ENCODE measurements around the gene SEMA4G.

GRCh38 chr10:100986952-100987684 is 17.8 kb downstream of the SEMA4G start, which contains the start of the genes MRPL43 and TWNK:
- TF ChIP-seq CTCF (IDR thresholded peaks at IDR 0.05; ENCODE audit: low read depth, low read length) (no peak), EZH2phosphoT487 (IDR thresholded peaks at IDR 0.05; ENCODE audit: low read depth) (no peak)

All from OCI-LY3 (cell line).